CD4-positive, alpha-beta memory T cell (primary cell): ENCODE measurements around the gene BCAP31. TPM values are rescaled to one million over a fixed set of nuclear protein-coding genes. Genes with fewer than 3 reads are reported as not detected.

Source experiments
- CTCF ChIA-PET: fragments of 350-600 bp; sonication (Branson Sonifier 250); formaldehyde crosslinking; loops from one replicate; lab custom pipeline; 2021; ENCODE audit warnings: inconsistent platforms; ENCODE audit not compliant: partially characterized antibody; lab: Charles Lee
- POLR2A ChIA-PET: fragments of 350-600 bp; sonication (Branson Sonifier 250); formaldehyde crosslinking; loops from one replicate; lab custom pipeline; 2021; ENCODE audit not compliant: partially characterized antibody; lab: Charles Lee
- DNase-seq, 5 donors: peaks; one replicate each; pipeline versions ENCODE4 v3.0.0 to v3.0.0-alpha.2; 2020 to 2022; ENCODE audit warnings: mixed read lengths in 1 of 5
- H3K27ac ChIP-seq: one replicate; pipeline ENCODE4 v1.7.0; 2013; ENCODE audit warnings: low read depth, low read length
- H3K27me3 ChIP-seq: 2 replicates; pipeline ENCODE4 v1.7.0; 2013; ENCODE audit warnings: mild to moderate bottlenecking, low read length, moderate library complexity; ENCODE audit not compliant: insufficient read depth
- H3K36me3 ChIP-seq: 2 replicates; pipeline ENCODE4 v1.7.0; 2013; ENCODE audit warnings: mild to moderate bottlenecking, low read length, moderate library complexity; ENCODE audit not compliant: insufficient read depth
- H3K4me1 ChIP-seq: 2 replicates; pipeline ENCODE4 v1.7.0; 2013; ENCODE audit warnings: mild to moderate bottlenecking, low read length, moderate library complexity; ENCODE audit not compliant: insufficient read depth
- H3K4me3 ChIP-seq, 2 donors: one replicate each; pipeline ENCODE4 v1.7.0; 2013; ENCODE audit warnings: low read length in 2 of 2, mild to moderate bottlenecking in 1 of 2
- H3K9me3 ChIP-seq, 2 donors: one replicate each; pipeline ENCODE4 v1.7.0; 2013; ENCODE audit warnings: low read length in 2 of 2, control low read depth in 1 of 2; ENCODE audit not compliant: control insufficient read depth in 1 of 2
- H3K27ac Mint-ChIP-seq, 7 donors: one replicate each; pipeline ENCODE4 v1.8.0; 2020 to 2021; ENCODE audit warnings: mixed read lengths in 7 of 7, mild to moderate bottlenecking in 6 of 7, inconsistent platforms in 3 of 7, moderate library complexity in 3 of 7
- H3K27me3 Mint-ChIP-seq, 2 donors: one replicate each; pipeline ENCODE4 v1.8.0; 2020 to 2021; ENCODE audit warnings: mixed read lengths in 2 of 2
- H3K36me3 Mint-ChIP-seq, 2 donors: one replicate each; pipeline ENCODE4 v1.8.0; 2020 to 2021; ENCODE audit warnings: mixed read lengths in 2 of 2, inconsistent platforms in 1 of 2, mild to moderate bottlenecking in 1 of 2
- H3K4me1 Mint-ChIP-seq, 4 donors: one replicate each; pipeline ENCODE4 v1.8.0; 2020 to 2021; ENCODE audit warnings: mixed read lengths in 4 of 4, mild to moderate bottlenecking in 1 of 4
- H3K4me3 Mint-ChIP-seq, 8 donors: one replicate each; pipeline ENCODE4 v1.8.0; 2020 to 2021; ENCODE audit warnings: mixed read lengths in 8 of 8, mild to moderate bottlenecking in 7 of 8, moderate library complexity in 6 of 8, inconsistent platforms in 3 of 8
- H3K9me3 Mint-ChIP-seq, 8 donors: one replicate each; pipeline ENCODE4 v1.8.0; 2020 to 2021; ENCODE audit warnings: mixed read lengths in 8 of 8, mild to moderate bottlenecking in 5 of 8, inconsistent platforms in 3 of 8, moderate library complexity in 1 of 8
- intact Hi-C: fragments of 100-400 bp; cut with micrococcal nuclease; formaldehyde crosslinking; loops from one replicate; pipeline ENCODE4 v1.15.1; 2023
- polyA plus RNA-seq, 2 donors: library from polyadenylated mRNA; unstranded; fragments of 300-500 nt; fragmentation: Illumina TruSeq; gene quantifications; one replicate each; pipeline ENCODE4 v1.2.3, GENCODE V29; 2021
- total RNA-seq, 2 experiments: library from RNA; stranded (reverse); gene quantifications; one replicate each; pipeline ENCODE4 v1.2.3, GENCODE V29; 2021

Gene BCAP31
- total and polyA plus RNA-seq, 4 experiments from 2014 or later, result 126 to 510 (median 217) TPM

DNA sequence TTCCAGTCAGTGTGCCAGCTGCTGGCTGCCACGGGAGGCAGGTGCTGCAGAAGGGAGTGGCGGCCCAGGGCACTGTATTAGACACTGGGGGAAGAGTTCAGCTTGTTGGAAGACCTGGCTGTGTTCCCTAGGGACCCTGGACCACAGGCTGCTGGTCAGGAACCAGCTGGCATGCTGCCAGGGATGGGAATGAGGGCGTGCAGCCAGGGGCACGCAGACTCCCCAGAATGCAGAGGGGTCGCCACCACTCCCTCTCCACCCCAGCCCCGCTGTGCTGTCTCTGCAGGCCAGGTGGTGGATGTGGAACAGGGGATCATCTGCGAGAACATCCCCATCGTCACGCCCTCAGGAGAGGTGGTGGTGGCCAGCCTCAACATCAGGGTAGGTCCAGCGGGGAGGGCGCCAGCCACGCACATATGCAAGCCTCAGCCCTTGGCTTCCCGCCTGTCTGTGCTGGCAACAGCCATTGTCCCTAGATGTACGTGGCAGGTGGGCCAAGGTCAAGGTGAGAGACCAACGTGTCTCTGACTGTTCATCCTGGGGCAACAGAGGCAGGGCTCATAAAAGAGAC, 12.8 kb upstream of the BCAP31 start:
- Mint-ChIP-seq H3K36me3 (peaks cover 8 to 9% of the 10 kb centered on the region in 2 donors), H3K9me3 (peaks cover 0 to under 1% (median 0%) of the 10 kb centered on the region in 8 donors), H3K4me1 (peaks cover 14 to 42% (median 19%) of the 10 kb centered on the region in 4 donors), H3K27me3 (no peaks in the 10 kb centered on the region), H3K4me3 (no peak overlapping the region), H3K27ac (no peak overlapping the region)
- no peak for DNase-seq
- intact Hi-C loops, result no loop called here
- no peak overlapping the region for H3K4me3 ChIP-seq
- H3K4me1 ChIP-seq, result peaks cover 21% of the 10 kb centered on the region
- H3K9me3 ChIP-seq, result no peaks in the 10 kb centered on the region
- ChIA-PET POLR2A (no interaction called here), CTCF (interaction anchor here (0.5 kb wide), 1 partner anchor 1222 kb away, joined by 3 read pairs; no protein-coding TSS in a partner anchor)
- H3K27ac ChIP-seq, result no peak overlapping the region
- H3K27me3 ChIP-seq, result no peaks in the 10 kb centered on the region
- no peaks in the 10 kb centered on the region for H3K36me3 ChIP-seq

DNA sequence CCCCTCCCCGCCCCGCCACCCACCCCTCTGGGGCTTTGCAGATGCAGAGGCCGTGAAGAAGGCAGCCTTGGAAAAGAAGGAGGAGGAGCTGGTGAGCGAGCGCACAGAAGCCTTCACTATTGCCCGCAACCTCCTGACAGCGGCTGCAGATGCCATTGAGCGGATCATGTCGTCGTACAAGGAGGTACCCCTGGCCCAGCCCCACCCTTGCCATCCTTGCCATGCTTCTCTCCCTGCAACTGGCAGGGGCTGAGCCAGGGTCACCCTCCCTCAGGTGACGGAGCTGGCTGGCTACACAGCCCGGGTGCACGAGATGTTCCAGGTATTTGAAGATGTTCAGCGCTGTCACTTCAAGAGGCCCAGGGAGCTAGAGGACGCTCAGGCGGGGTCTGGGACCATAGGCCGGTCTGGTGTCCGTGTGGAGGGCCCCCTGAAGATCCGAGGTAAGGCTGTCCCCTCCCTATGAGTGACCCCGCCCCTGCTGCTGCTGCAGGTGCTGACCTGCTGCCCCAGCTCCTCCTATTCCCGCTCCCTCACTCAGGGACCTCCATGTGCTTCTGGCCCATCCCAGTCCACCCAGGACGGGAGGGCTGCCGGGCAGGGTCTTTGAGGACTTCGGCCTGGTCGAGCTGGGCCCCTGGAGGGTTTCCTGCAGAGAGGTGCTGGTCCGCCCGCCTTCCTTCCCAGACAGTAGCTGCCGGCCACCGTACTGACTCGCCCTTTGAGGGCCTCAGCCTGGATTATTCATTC, 12.1 kb upstream of the BCAP31 start:
- Histone ChIP-seq H3K9me3 (no peaks in the 10 kb centered on the region), H3K27me3 (no peaks in the 10 kb centered on the region), H3K36me3 (no peaks in the 10 kb centered on the region), H3K27ac (no peak overlapping the region), H3K4me3 (no peak overlapping the region), H3K4me1 (peaks cover 21% of the 10 kb centered on the region)
- Mint-ChIP-seq H3K27ac (peak overlapping the region in 1 of 7 donors; percentile 24), H3K27me3 (no peaks in the 10 kb centered on the region), H3K9me3 (peaks cover 0 to 5% (median 0%) of the 10 kb centered on the region in 8 donors), H3K36me3 (peaks cover 11 to 16% of the 10 kb centered on the region in 2 donors), H3K4me1 (peaks cover 15 to 47% (median 21%) of the 10 kb centered on the region in 4 donors), H3K4me3 (no peak overlapping the region)
- intact Hi-C loops, result no loop called here
- POLR2A ChIA-PET, result interaction anchor here (1.6 kb wide), 1 partner anchor 10 kb away, joined by 5 read pairs; no protein-coding TSS in a partner anchor
- CTCF ChIA-PET, result no interaction called here
- DNase-seq, result no peak

GRCh38 chrX:153735274-153735673, 11.1 kb upstream of the BCAP31 start:
- Histone ChIP-seq H3K36me3 (no peaks in the 10 kb centered on the region), H3K27ac (no peak overlapping the region), H3K4me1 (peaks cover 19% of the 10 kb centered on the region), H3K27me3 (no peaks in the 10 kb centered on the region), H3K4me3 (no peak overlapping the region), H3K9me3 (no peaks in the 10 kb centered on the region)
- intact Hi-C loops, result no loop called here
- H3K36me3 Mint-ChIP-seq, result peaks cover 15 to 17% of the 10 kb centered on the region in 2 donors
- peak overlapping the region in 3 of 8 donors; percentile 1 to 17 (median 1) for H3K4me3 Mint-ChIP-seq
- CTCF ChIA-PET, result no interaction called here
- H3K27ac Mint-ChIP-seq, result peak overlapping the region in 4 of 7 donors; percentile 2 to 82 (median 40)
- no peaks in the 10 kb centered on the region for H3K27me3 Mint-ChIP-seq
- peaks cover 0 to 5% (median 0%) of the 10 kb centered on the region in 8 donors for H3K9me3 Mint-ChIP-seq
- POLR2A ChIA-PET, result interaction anchor here (1.6 kb wide), 1 partner anchor 9 kb away, joined by 5 read pairs; no protein-coding TSS in a partner anchor
- peak in 4 of 5 donors; percentile 33 to 57 (median 42) for DNase-seq
- peaks cover 14 to 41% (median 22%) of the 10 kb centered on the region in 4 donors for H3K4me1 Mint-ChIP-seq

GRCh38 chrX:153734871-153735270, 10.7 kb upstream of the BCAP31 start:
- Mint-ChIP-seq H3K27me3 (no peaks in the 10 kb centered on the region), H3K4me1 (peaks cover 12 to 37% (median 19%) of the 10 kb centered on the region in 4 donors), H3K9me3 (peaks cover 0 to 5% (median 0%) of the 10 kb centered on the region in 8 donors), H3K36me3 (peaks cover 15 to 17% of the 10 kb centered on the region in 2 donors), H3K4me3 (peak overlapping the region in 1 of 8 donors; percentile 17), H3K27ac (peak overlapping the region in 2 of 7 donors; percentile 2 to 82)
- Histone ChIP-seq H3K36me3 (no peaks in the 10 kb centered on the region), H3K4me1 (peaks cover 15% of the 10 kb centered on the region), H3K4me3 (no peak overlapping the region), H3K27me3 (no peaks in the 10 kb centered on the region), H3K9me3 (no peaks in the 10 kb centered on the region), H3K27ac (no peak overlapping the region)
- CTCF ChIA-PET, result no interaction called here
- intact Hi-C loops, result no loop called here
- POLR2A ChIA-PET, result interaction anchor here (1.6 kb wide), 1 partner anchor 9 kb away, joined by 5 read pairs; no protein-coding TSS in a partner anchor
- no peak for DNase-seq

GRCh38 chrX:153733651-153734240, 9.6 kb upstream of the BCAP31 start:
- H3K27ac ChIP-seq, result no peak overlapping the region
- H3K9me3 Mint-ChIP-seq, result peaks cover 0 to 5% (median 0%) of the 10 kb centered on the region in 8 donors
- H3K27ac Mint-ChIP-seq, result no peak overlapping the region
- peaks cover 15 to 17% of the 10 kb centered on the region in 2 donors for H3K36me3 Mint-ChIP-seq
- no peaks in the 10 kb centered on the region for H3K27me3 Mint-ChIP-seq
- H3K27me3 ChIP-seq, result no peaks in the 10 kb centered on the region
- peaks cover 12 to 26% (median 18%) of the 10 kb centered on the region in 4 donors for H3K4me1 Mint-ChIP-seq
- intact Hi-C loops, result no loop called here
- no peak overlapping the region for H3K4me3 ChIP-seq
- H3K4me1 ChIP-seq, result peaks cover 9% of the 10 kb centered on the region
- no peaks in the 10 kb centered on the region for H3K9me3 ChIP-seq
- DNase-seq, result no peak
- CTCF ChIA-PET, result no interaction called here
- no peak overlapping the region for H3K4me3 Mint-ChIP-seq
- POLR2A ChIA-PET, result no interaction called here
- H3K36me3 ChIP-seq, result no peaks in the 10 kb centered on the region

DNA sequence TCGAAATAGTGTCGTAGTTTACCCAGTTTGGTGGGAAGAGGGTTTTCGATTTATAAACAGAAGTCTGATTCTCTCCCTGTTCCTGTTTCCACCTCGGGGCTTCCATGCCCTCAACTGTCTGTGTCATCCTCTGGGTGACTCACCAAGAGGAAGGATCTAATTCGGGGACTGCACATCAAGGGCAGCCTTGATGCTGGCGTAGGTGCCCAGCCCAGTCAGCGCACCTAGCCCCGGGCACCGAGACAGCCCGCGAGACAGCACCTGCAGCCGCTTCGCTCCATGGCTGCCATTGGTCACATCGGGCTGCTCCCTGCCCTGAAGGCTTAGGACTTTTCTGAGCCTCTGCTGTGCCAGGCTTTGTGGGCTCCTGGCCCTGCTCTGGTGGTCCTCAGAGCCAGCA, 8.2 kb upstream of the BCAP31 start:
- Mint-ChIP-seq H3K4me1 (peaks cover 14 to 31% (median 23%) of the 10 kb centered on the region in 4 donors), H3K9me3 (peaks cover 0 to 5% (median 0%) of the 10 kb centered on the region in 8 donors), H3K27me3 (no peaks in the 10 kb centered on the region), H3K4me3 (no peak overlapping the region), H3K36me3 (peaks cover 15 to 17% of the 10 kb centered on the region in 2 donors), H3K27ac (peak overlapping the region in 1 of 7 donors; percentile 29)
- DNase-seq, result no peak
- Histone ChIP-seq H3K9me3 (no peaks in the 10 kb centered on the region), H3K27me3 (no peaks in the 10 kb centered on the region), H3K4me3 (no peak overlapping the region), H3K4me1 (peaks cover 16% of the 10 kb centered on the region), H3K36me3 (no peaks in the 10 kb centered on the region), H3K27ac (no peak overlapping the region)
- ChIA-PET CTCF (no interaction called here), POLR2A (no interaction called here)
- intact Hi-C loops, result no loop called here

DNA sequence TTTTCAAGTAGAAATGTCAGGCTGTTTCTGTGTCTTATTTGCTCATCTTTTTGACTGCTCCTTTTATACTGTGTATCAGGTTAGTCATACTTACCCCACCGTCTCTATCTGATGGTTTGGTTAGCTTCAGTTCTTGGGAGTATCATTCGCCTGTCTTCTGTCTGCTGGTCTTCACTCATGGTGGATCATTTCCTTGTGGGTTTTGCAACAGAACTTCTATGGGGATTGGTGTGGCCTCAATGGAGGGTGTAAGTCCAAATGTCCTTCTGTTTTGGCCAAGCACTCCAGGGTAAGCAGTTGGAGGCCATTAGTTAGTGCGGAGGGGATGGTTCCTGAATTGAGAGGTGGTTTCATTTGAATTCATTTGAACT, 7.6 kb upstream of the BCAP31 start:
- H3K9me3 Mint-ChIP-seq, result peaks cover 0 to 5% (median 0%) of the 10 kb centered on the region in 8 donors
- peaks cover 15 to 17% of the 10 kb centered on the region in 2 donors for H3K36me3 Mint-ChIP-seq
- intact Hi-C loops, result no loop called here
- peaks cover 21% of the 10 kb centered on the region for H3K4me1 ChIP-seq
- H3K27ac Mint-ChIP-seq, result peak overlapping the region in 3 of 7 donors; percentile 41 to 61 (median 44)
- H3K27me3 ChIP-seq, result no peaks in the 10 kb centered on the region
- DNase-seq, result no peak
- no peak overlapping the region for H3K4me3 ChIP-seq
- peak overlapping the region in 1 of 8 donors; percentile 9 for H3K4me3 Mint-ChIP-seq
- peaks cover 16 to 37% (median 26%) of the 10 kb centered on the region in 4 donors for H3K4me1 Mint-ChIP-seq
- no peaks in the 10 kb centered on the region for H3K27me3 Mint-ChIP-seq
- H3K27ac ChIP-seq, result no peak overlapping the region
- CTCF ChIA-PET, result no interaction called here
- no peaks in the 10 kb centered on the region for H3K9me3 ChIP-seq
- no peaks in the 10 kb centered on the region for H3K36me3 ChIP-seq
- POLR2A ChIA-PET, result no interaction called here
